ENCODE results near the gene LIMS1.
A peak's percentile ranks its signal among the peaks of the same experiment; 100 is the strongest.
"Not testable (repeated sequence)": the region's sequence is repeated elsewhere in the genome, so short reads cannot be mapped to it uniquely, and the experiment has no call there.

LIMS1 gene

GRCh38 chr2:108588070-108588668, 53.9 kb downstream of the LIMS1 start:
- DNase-seq, result no peak

DNA sequence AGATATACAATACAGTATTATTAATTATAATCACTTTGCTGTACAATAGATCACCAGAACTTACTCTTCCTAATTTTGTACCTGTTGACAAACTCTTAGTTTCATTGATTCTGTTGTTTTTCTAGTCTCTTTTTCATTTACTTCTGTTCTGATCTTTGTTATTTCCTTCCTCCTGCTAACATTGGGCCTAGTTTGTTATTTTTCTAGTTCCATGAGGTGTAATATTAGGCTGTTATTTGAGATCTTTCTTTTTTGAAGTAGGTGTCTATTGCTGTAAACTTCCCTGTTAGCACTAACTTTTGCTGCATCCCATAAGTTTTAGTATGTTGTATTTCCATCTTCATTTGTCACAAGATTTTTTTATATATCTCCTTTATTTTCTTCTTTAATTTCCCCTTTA, 55.1 kb downstream of the LIMS1 start:
- DNase-seq, result no peak

DNA sequence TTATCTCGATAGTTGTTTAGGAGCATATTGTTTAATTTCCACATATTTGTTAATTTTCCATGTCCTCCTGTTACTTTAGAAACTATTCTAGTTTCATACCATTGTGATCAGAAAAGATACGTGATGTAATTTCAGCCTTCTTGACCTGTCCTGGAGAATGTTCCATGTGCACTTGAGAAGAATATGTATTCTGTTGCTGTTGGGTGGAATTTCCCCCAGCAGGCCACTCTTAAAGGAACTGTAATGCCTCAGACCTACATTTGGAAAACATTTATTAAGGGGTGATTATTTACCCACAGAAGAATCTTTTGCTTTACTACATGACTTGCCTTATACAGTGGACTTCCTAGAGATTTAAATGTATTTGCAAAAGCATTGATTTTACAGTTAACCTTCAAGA, 55.5 kb downstream of the LIMS1 start:
- no peak for DNase-seq

DNA sequence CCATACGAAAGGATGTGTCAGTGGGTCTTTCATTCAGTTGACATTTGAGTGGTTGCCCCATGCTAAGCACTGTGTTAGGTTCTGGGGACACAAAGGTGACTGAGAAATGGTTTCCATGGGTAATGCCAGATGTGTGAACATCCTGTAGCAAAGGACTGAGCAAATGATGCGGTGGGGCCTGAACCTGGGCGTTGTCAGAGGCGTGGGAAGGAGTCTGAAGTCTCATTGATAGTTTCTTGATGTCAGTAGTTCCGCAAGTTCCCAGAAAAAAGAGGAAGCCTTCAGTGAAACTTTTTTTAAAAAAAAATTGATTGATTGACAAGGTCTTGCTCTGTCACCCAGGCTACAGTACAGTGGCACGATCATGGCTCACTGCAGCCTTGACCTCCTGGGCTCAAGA, 56.9 kb downstream of the LIMS1 start:
- DNase-seq, result peak; percentile 75

- no peak for DNase-seq
Measured at GRCh38 chr2:108593547-108594098, 59.4 kb downstream of the LIMS1 start.

GRCh38 chr2:108594132-108594981, 60.1 kb downstream of the LIMS1 start:
- DNase-seq, result no peak

DNA sequence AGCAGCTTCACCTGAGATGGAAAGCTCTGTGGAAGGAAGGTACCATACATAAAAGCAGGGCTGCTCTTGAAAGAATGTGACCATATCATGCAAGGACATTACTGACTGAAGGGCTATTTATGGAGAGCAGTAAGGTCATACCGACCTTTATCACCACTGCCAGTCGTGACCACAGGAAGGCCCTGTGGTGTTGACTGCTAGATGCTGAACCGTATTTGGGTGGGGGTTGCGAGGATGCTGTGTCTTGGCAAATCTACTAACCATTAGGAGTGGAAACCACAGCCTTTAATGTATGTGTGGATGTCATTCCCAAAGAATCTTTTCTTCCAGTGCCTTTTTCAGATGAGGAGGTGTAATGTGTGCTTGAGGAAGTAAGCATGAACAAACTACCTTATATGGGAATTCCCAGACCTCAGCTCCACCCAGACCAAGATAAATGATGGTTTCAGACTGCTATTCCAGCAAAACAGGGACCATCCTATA, 60.8 kb downstream of the LIMS1 start:
- DNase-seq, result peak; percentile 35

DNA sequence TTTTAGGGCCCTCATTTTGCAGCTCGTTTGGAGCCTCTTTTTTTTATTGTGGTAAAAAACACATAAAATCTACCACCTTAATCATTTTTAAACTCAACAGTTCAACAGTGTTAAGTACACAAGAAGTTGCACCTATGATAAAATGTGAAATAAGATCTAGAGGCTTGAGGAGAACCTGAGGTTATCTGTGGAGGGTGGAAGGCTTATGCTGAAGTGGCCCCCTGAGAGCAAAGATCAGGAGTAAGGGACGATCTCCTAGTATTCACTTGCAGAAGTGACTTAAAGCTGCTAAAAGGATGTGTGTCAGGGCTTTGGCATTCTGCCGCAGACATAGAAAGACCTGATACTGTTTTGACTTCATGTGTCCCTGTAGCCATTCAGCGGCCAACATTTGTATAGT, 61.5 kb downstream of the LIMS1 start:
- not testable (repeated sequence) for DNase-seq

- DNase-seq, result peak; percentile 33
Measured at GRCh38 chr2:108597105-108597744, 63.0 kb downstream of the LIMS1 start.

DNA sequence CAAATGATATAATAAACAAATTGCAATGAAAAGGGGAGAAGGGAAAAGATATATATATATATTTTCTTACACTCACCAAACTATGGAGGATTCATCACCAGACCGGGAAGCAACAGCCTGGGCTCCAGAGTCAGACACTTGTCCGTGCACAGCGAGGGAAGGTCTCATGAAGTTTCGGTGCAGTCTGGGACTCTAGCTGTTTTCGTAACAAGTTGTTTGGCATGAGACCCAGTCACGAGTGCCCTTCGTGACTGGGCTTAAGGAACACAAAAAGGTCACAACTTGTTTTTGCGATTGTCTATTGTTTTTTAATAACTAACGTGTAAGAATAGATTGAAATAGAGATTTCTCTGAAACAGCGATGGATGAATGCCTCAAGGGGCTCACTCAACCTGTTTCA, 66.9 kb downstream of the LIMS1 start:
- not testable (repeated sequence) for DNase-seq

- no peak for DNase-seq
Measured at GRCh38 chr2:108602422-108602821, 68.2 kb downstream of the LIMS1 start.

GRCh38 chr2:108604196-108604595, 69.9 kb downstream of the LIMS1 start:
- DNase-seq, result no peak

- no peak for DNase-seq
Measured at GRCh38 chr2:108605947-108606346, 71.7 kb downstream of the LIMS1 start.

DNA sequence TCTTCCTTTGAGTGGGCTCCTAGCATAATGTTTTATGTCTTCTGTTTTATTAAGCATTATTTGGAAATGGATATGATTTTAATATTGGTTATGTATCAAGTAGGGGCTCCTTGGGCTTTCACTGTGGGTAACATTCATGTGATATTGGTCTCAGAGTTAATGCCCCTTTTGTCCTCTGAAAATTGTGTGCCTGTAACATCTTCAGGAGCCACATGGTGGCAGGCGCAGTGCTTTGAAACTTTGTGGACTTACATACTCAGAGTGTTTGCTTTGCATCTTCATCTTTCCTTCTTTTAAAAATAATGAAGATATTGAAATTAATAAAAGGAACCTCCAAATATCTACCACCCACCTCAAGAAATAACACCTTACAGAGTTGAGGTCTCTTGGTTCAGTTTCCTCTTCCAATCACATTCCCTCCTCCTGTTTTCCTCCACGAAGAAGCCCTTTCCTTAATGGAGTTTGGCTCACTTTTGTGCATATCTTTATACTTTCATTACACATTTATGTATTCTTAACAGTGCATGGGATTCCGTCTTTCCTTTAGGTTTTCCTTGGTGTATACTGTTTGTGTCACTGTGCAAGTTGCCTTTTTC, 73.5 kb downstream of the LIMS1 start:
- DNase-seq, result peak; percentile 59

DNA sequence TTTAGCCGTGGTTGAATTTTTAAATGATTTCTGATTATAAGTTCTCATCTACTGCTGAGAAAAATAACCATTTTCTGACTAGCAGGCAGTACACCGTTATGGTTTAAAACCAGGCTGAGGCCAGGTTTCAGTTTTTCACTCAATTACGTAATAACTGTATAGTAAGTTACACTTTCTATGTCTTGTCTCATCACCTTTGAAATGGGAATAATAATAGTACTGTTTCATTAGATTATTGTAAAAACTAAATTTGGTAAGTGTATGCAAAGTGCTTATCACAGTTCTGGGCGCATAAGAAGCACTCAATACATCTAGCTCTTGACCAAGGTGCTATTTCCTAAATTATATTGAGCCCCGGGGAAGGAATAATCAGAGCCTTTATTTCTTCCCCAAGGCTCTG, 76.8 kb downstream of the LIMS1 start:
- DNase-seq, result no peak

GRCh38 chr2:108612153-108612513, 77.9 kb downstream of the LIMS1 start:
- DNase-seq, result peak; percentile 78

DNA sequence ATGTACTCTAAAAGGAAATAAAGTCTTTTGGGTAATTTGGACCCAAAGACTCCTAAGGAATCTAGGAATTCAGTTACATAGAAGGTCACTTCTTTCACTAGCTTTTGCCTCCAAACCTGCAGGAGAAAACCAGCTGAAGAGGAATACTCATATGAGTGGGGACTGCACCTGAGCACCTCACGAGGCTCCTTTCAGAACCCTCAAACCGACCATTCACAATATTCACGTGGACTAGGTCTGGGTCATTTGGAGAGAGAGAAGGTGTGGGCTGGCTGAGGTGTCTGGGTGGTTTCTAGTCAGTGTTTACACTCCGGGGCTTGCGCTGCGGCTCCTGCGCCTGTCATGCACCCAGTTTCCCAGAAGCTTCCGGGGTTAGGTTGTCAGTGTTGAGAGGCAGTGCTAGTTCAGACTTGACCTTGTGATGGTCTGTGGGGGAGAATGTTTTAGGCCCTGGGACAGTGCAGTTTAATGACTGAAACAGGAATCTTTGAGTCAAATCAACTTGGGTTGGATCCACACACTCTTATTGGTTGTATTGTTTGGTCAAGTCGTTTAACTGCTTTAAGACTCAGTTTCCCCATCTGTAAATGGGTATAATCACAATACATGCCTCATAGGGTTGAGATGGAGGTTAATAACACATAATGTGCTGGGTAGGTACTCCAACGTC, 78.4 kb downstream of the LIMS1 start:
- peak; percentile 69 for DNase-seq

DNA sequence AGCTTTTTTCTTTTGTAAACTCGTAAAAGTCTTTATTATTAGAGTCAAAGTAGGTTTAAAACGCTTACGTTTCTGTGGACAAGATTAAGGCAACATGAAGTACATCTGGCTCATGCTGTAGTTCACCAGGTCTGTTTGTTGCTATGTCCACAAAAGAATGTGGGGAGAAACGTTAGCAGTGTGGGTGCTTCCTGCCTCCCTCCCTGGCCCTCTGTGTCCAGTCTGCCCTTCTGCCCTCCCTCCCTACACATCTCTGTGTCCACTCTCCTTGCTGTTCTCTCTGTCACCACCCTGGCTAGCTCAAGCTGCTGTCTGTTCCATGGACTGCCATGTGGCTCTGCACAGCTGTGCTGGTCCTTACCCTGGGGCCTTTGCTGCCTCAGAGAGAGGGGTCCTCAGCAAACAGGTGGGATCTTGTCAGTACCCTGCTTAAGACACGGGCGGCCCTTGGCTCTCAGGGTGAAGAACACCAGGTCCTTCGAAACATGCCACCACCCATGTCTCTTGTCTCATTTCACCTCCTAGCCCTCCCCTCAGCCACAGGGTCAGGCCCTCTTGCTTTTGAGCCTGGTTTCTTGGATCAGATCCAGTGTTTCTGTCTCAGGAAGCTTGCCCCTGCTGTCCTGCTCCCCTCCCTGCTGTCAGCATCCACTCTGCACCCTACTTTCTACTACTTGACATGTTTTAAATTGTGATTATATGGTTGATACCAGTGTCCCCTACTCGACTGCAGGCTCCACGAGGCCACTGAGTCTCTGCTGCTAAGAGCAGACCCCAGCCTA, 79.2 kb downstream of the LIMS1 start:
- DNase-seq, result no peak

- DNase-seq, result no peak
Measured at GRCh38 chr2:108614043-108614545, 79.8 kb downstream of the LIMS1 start.

DNA sequence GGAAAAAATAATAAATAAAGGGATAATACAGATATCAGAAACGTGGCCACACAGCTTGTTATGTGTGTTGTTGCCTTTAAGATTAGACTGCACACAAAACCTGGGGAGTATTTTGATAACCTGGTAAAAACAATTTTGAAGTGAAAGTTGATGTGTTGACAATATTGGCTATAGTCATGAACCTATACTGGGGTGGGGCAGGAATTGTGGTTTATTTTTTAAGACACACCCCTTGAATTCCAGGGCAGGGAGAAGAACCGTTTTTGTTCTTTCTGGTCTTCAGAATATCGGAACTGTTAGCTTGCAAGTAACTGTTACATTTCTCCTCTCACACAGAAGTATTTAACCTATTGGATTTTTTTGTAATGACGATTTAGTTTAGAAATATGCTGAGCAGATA, 80.4 kb downstream of the LIMS1 start:
- DNase-seq, result no peak

GRCh38 chr2:108615480-108616090, 81.3 kb downstream of the LIMS1 start:
- no peak for DNase-seq

Measured in CD4-positive, alpha-beta T cell treated with Interleukin-15 for 1 hour (primary cell).